M059J (cell line): ENCODE results near the gene LRRC3. TPM values are rescaled to one million over a fixed set of nuclear protein-coding genes. Genes with fewer than 3 reads are reported as not detected.

Experiments used
- DNase-seq: peaks from one replicate; pipeline ENCODE4 v3.0.0-alpha.2; 2012; ENCODE audit warnings: low read depth
- total RNA-seq: library from RNA; depleted of rRNA; stranded (reverse); fragments of >200 nt; shearing (Covaris generic); gene quantifications from 2 replicates; pipeline ENCODE4 v1.2.3, GENCODE V29; 2014

LRRC3 gene
- total RNA-seq, 1 experiment from 2014 or later: not detected

GRCh38 chr21:44423941-44424607 is 31.2 kb upstream of the LRRC3 start:
- no peak for DNase-seq

- DNase-seq: no peak
These were observed 30.6 kb upstream of the LRRC3 start for GRCh38 chr21:44424608-44425306.

- DNase-seq: no peak
These were observed 29.9 kb upstream of the LRRC3 start for GRCh38 chr21:44425307-44425894.

- no peak for DNase-seq
These were observed 29.2 kb upstream of the LRRC3 start for GRCh38 chr21:44425895-44426662.

GRCh38 chr21:44426663-44427191 is 28.6 kb upstream of the LRRC3 start:
- no peak for DNase-seq

GRCh38 chr21:44427241-44428120 is 27.8 kb upstream of the LRRC3 start:
- no peak for DNase-seq

GRCh38 chr21:44428281-44428960 is 26.9 kb upstream of the LRRC3 start:
- DNase-seq: peak; percentile 15

- DNase-seq: no peak
These were observed 25.4 kb upstream of the LRRC3 start for GRCh38 chr21:44429894-44430293.

GRCh38 chr21:44431300-44431699 is 24.0 kb upstream of the LRRC3 start:
- DNase-seq: no peak

GRCh38 chr21:44432841-44433790 is 22.2 kb upstream of the LRRC3 start:
- DNase-seq: no peak

- DNase-seq: no peak
These were observed 21.3 kb upstream of the LRRC3 start for GRCh38 chr21:44433791-44434567.

- no peak for DNase-seq
These were observed 20.8 kb upstream of the LRRC3 start for GRCh38 chr21:44434568-44434925.

- no peak for DNase-seq
These were observed 20.2 kb upstream of the LRRC3 start for GRCh38 chr21:44434936-44435635.

GRCh38 chr21:44436111-44436611 is 19.1 kb upstream of the LRRC3 start:
- DNase-seq: no peak

GRCh38 chr21:44436958-44437357 is 18.4 kb upstream of the LRRC3 start:
- DNase-seq: no peak

GRCh38 chr21:44437371-44437695 is 18.0 kb upstream of the LRRC3 start:
- DNase-seq: no peak

GRCh38 chr21:44437696-44438431 is 17.4 kb upstream of the LRRC3 start:
- DNase-seq: no peak
